ENCODE results near the gene GPR27.

The GPR27 gene

GRCh38 chr3:71733319-71733718 lies 20.3 kb upstream of the GPR27 start:
- TF ChIP-seq CTCF (IDR thresholded peaks at IDR 0.05; ENCODE audit: insufficient read depth, low read length, poor library complexity, severe bottlenecking), result no peak
- no peaks in the 10 kb centered on the region for H3K27me3 ChIP-seq (replicated peaks; ENCODE audit: control insufficient read depth, insufficient read depth, low read length)
- no peak for DNase-seq (ENCODE audit: extremely low read depth, insufficient read length)
- no peaks in the 10 kb centered on the region for H3K36me3 ChIP-seq (ENCODE audit: control insufficient read depth, insufficient read depth, low read length)
- no peak overlapping the region for H3K4me3 ChIP-seq (replicated peaks; ENCODE audit: low read depth, low read length)

GRCh38 chr3:71734881-71735280 lies 18.8 kb upstream of the GPR27 start:
- no peak overlapping the region for H3K4me3 ChIP-seq (replicated peaks; ENCODE audit: low read depth, low read length)
- no peak for TF ChIP-seq CTCF (IDR thresholded peaks at IDR 0.05; ENCODE audit: insufficient read depth, low read length, poor library complexity, severe bottlenecking)
- no peaks in the 10 kb centered on the region for H3K36me3 ChIP-seq (ENCODE audit: control insufficient read depth, insufficient read depth, low read length)
- no peaks in the 10 kb centered on the region for H3K27me3 ChIP-seq (replicated peaks; ENCODE audit: control insufficient read depth, insufficient read depth, low read length)
- no peak for DNase-seq (ENCODE audit: extremely low read depth, insufficient read length)

GRCh38 chr3:71742621-71743020 lies 11.0 kb upstream of the GPR27 start:
- TF ChIP-seq CTCF (IDR thresholded peaks at IDR 0.05; ENCODE audit: insufficient read depth, low read length, poor library complexity, severe bottlenecking), result no peak

GRCh38 chr3:71744738-71745137 lies 8.9 kb upstream of the GPR27 start:
- DNase-seq (ENCODE audit: extremely low read depth, insufficient read length), result no peak
- Histone ChIP-seq H3K27me3 (replicated peaks; ENCODE audit: control insufficient read depth, insufficient read depth, low read length) (no peaks in the 10 kb centered on the region; the same call in 1 of the 2 replicates), H3K36me3 (ENCODE audit: control insufficient read depth, insufficient read depth, low read length) (no peaks in the 10 kb centered on the region), H3K4me3 (replicated peaks; ENCODE audit: low read depth, low read length) (no peak overlapping the region)
- TF ChIP-seq CTCF (IDR thresholded peaks at IDR 0.05; ENCODE audit: insufficient read depth, low read length, poor library complexity, severe bottlenecking), result no peak

More at GRCh38 chr3:71742621-71743020, 11.0 kb upstream of the GPR27 start:
- no peaks in the 10 kb centered on the region for H3K27me3 ChIP-seq (replicated peaks; ENCODE audit: control insufficient read depth, insufficient read depth, low read length)
- no peak for DNase-seq (ENCODE audit: extremely low read depth, insufficient read length)
- no peaks in the 10 kb centered on the region for H3K36me3 ChIP-seq (ENCODE audit: control insufficient read depth, insufficient read depth, low read length)
- H3K4me3 ChIP-seq (replicated peaks; ENCODE audit: low read depth, low read length), result no peak overlapping the region

DNA sequence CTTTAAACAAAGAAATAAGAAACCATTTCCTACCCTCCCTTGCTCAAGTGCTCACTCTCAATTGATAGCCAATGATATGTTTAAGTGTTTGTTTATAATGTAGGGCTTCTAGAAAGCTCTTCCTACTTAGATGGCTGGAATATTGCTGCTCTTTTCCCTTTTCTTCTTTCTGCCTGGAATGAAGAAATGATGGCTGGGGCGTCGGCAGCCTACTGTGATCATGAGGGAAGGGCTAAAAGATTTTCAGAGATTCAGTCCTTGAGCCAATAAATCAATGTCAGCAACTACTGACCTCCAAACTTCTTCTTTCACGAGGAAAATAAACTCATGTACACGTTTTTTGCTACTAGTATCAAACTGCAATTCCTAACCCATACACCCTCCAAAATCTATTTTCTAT lies 2.1 kb upstream of the GPR27 start:
- no peaks in the 10 kb centered on the region for H3K36me3 ChIP-seq (ENCODE audit: control insufficient read depth, insufficient read depth, low read length)
- peaks cover 2% of the 10 kb centered on the region for H3K27me3 ChIP-seq (replicated peaks; ENCODE audit: control insufficient read depth, insufficient read depth, low read length)
- no peak overlapping the region for H3K4me3 ChIP-seq (replicated peaks; ENCODE audit: low read depth, low read length)
- DNase-seq (ENCODE audit: extremely low read depth, insufficient read length), result no peak
- TF ChIP-seq CTCF (IDR thresholded peaks at IDR 0.05; ENCODE audit: insufficient read depth, low read length, poor library complexity, severe bottlenecking), result no peak

Data from GM06990 (cell line).